ENCODE measurements around the gene PRKG1.

The PRKG1 gene

GRCh38 chr10:51911723-51912122, 837.4 kb downstream of the PRKG1 start:
- DNase-seq, result no peak

- no peak for DNase-seq
Observed at GRCh38 chr10:51915031-51915542, 840.8 kb downstream of the PRKG1 start.

DNA sequence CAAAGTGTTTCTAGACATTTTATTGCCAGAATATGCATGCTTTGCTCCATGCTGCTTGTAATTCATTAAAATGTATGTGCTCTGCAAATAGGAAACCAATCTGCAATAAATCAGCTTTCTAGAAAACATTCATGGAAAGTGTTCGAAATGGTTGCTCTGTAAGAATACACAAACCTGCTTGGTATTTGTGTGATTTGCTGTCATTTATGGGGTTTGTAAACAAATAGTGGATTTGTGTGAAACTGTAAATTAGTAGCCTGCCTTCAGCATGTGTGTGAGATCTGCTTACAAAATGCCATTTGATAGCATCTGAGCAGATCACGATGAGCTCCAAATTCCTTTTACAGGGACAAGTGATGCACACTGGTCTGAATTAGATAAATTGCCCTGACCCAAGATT, 844.2 kb downstream of the PRKG1 start:
- DNase-seq, result no peak

GRCh38 chr10:51918884-51919325, 844.6 kb downstream of the PRKG1 start:
- no peak for DNase-seq

GRCh38 chr10:51920672-51921071, 846.4 kb downstream of the PRKG1 start:
- DNase-seq, result no peak

DNA sequence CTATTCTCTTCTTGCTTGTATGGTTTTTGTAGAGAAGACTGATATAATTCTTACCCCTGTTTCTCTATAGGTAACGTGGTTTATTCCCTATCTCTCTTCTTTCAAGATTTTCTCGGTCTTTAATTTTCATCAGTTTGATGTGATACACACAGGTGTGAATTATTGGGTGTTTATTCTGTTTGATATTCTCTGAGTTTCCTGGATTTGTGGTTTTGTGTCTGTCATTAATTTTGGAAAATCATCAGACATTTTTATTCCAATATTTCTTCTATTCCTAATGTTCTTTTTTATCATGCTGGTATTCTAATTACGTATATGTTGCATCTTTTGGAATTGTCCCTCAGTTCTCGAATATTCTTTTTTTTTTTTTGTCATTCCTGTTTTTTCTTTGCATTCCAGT, 850.1 kb downstream of the PRKG1 start:
- no peak for DNase-seq

- no peak for DNase-seq
Observed at GRCh38 chr10:51926337-51926736, 852.0 kb downstream of the PRKG1 start.

DNA sequence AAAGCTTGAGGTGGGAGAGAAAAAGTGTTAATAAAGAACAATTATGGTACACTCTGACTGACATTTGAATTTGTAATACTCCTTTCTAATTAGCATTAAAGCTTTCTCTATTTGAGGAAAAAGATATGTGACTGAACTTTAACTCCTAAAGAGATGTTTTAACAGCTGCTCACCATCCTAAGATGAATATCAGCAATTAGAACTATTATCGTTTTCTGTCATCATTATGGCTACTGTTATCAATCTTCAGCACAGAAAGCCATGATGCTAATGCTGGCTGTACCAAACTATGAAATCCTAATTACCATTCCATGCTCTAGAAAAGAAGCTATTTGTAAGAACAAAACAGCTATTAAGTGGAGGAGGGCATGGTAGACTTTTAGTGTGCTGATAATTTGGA, 853.9 kb downstream of the PRKG1 start:
- DNase-seq, result no peak

DNA sequence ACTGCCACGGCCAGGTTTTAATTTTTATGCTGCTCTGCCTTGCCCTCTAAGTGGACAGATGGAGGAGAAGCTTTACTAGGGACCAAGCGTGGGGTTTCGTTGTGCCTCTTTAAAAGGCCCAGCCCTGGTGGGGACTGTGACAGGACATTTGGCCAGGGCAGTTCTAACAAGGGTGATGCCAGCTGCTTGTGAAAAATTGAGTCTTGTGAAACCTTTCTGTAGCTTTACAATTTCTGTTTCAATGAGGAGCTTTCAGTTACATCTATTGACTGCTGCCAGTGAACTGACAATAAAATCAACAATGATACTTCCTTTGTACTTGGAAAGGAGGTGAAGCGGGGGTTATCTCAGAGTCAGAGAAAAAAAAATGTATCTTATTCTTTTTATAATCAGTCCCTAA, 858.2 kb downstream of the PRKG1 start:
- no peak for DNase-seq

- DNase-seq, result no peak
Observed at GRCh38 chr10:51934373-51934772, 860.1 kb downstream of the PRKG1 start.

GRCh38 chr10:51935341-51935740, 861.1 kb downstream of the PRKG1 start:
- DNase-seq, result no peak

GRCh38 chr10:51937308-51938140, 863.2 kb downstream of the PRKG1 start:
- DNase-seq, result no peak

GRCh38 chr10:51950371-51950995, 876.2 kb downstream of the PRKG1 start:
- no peak for DNase-seq

GRCh38 chr10:51950996-51951555, 876.8 kb downstream of the PRKG1 start:
- no peak for DNase-seq

GRCh38 chr10:51951601-51952000, 877.3 kb downstream of the PRKG1 start:
- no peak for DNase-seq

GRCh38 chr10:51952056-51952455, 877.8 kb downstream of the PRKG1 start:
- DNase-seq, result no peak

DNA sequence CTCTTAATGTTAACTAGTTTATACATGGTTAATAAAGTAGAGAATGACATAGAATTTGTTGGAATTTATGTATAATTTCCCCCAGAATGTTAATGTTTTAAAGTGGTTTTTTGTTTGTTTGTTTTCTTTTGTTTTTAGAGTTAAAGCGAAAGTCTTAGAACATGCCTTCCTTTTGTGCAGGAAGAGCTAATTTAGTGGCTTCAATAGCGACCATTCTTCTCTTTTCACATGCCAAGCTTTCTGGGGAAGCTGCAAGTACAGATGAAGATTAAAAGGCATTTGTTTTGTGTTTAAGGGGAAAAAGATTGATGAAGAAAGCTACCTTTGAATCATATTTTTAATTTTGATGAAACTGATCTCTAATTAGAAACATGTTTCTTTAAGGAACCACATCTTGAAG, 881.4 kb downstream of the PRKG1 start:
- DNase-seq, result no peak

DNA sequence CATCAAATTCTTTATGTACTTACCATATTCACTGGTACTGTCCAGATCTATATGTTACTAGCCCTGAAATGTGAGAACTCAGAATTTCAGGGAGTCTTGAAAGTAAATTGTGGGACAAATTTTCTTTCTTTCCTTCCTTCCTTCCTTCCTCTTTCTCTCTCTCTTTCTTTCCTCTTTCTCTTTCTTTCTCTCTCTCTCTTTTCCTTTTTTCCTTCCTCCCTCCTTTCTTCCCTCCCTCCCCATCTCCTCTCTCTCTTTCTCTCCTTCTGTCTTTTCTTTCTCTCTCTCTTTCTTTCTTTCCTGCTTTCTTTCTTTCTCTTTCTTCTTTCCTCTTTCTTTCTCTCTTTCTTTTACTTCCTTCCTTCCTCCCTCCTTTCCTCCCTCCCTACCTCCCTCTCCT, 882.5 kb downstream of the PRKG1 start:
- DNase-seq, result no peak

GRCh38 chr10:51960494-51960895, 886.2 kb downstream of the PRKG1 start:
- no peak for DNase-seq

- DNase-seq, result no peak
Observed at GRCh38 chr10:51961401-51961800, 887.1 kb downstream of the PRKG1 start.

GRCh38 chr10:51964630-51965029, 890.3 kb downstream of the PRKG1 start:
- DNase-seq, result no peak

DNA sequence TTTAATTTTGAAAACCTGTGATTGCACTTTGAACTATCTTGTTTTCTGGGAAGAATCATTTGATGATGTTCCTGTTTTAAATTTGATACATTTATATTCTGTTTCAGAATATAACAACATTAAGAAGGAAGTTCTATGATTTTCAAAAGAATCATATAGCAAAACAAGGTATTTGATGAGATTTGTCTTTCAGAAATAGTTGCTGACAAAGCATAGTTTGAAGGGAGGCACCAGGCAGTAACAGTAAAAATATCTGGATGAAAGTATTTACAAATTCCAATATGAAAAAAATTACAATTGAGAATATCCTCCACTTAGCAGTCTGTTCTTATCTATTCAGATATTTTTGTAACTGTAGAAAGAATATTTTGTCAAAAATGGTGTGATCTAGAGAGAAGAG, 891.2 kb downstream of the PRKG1 start:
- DNase-seq, result no peak

DNA sequence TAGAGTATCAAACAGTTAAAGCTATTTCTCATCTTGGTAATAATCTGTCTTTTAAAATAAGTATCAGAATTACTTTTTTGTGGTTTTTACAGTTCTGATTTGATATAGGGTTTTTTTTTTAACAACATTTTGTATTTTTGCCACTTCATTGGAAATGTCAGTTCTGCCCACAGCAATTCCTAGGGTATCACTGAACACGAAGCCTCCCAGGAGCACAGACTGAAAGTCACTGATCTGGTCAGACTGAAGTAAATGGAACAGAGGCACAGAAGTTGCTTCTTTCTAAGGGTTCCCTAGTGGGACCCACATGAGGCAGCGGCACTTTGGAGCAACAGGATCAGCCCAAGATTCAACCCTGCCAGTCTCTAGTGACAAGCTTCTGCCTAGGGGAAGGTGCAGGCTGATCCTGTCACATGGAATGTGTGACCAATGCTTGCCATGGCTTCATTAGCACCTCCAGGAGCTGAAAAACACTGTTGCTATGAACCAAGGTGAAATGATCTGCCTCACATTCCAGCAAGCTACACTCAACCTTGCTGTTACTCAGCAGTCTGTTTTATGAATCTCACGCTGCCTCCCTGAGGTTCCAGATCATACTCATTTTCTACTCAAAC, 898.6 kb downstream of the PRKG1 start:
- no peak for DNase-seq

- DNase-seq, result no peak
Observed at GRCh38 chr10:51980752-51981151, 906.5 kb downstream of the PRKG1 start.

Measured in NCI-H1417 treated with DMSO at 0.1 percent for 48 hours (cell line).